Measurements from ENCODE around the gene CKAP5.

- TF ChIP-seq REST (IDR thresholded peaks at IDR 0.05; ENCODE audit: low read depth, low read length) (no peak), EZH2phosphoT487 (IDR thresholded peaks at IDR 0.05; ENCODE audit: borderline replicate concordance, low read depth) (no peak), POLR2AphosphoS5 (IDR thresholded peaks at IDR 0.05; ENCODE audit: low read depth, low read length) (no peak), ELF1 (IDR thresholded peaks at IDR 0.05) (no peak), RAD21 (IDR thresholded peaks at IDR 0.05; ENCODE audit: low read length) (no peak)
- TF ChIP-seq, protein P1, sequence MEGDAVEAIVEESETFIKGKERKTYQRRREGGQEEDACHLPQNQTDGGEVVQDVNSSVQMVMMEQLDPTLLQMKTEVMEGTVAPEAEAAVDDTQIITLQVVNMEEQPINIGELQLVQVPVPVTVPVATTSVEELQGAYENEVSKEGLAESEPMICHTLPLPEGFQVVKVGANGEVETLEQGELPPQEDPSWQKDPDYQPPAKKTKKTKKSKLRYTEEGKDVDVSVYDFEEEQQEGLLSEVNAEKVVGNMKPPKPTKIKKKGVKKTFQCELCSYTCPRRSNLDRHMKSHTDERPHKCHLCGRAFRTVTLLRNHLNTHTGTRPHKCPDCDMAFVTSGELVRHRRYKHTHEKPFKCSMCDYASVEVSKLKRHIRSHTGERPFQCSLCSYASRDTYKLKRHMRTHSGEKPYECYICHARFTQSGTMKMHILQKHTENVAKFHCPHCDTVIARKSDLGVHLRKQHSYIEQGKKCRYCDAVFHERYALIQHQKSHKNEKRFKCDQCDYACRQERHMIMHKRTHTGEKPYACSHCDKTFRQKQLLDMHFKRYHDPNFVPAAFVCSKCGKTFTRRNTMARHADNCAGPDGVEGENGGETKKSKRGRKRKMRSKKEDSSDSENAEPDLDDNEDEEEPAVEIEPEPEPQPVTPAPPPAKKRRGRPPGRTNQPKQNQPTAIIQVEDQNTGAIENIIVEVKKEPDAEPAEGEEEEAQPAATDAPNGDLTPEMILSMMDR (IDR thresholded peaks at IDR 0.05), result no peak
- TF ChIP-seq, protein P2, sequence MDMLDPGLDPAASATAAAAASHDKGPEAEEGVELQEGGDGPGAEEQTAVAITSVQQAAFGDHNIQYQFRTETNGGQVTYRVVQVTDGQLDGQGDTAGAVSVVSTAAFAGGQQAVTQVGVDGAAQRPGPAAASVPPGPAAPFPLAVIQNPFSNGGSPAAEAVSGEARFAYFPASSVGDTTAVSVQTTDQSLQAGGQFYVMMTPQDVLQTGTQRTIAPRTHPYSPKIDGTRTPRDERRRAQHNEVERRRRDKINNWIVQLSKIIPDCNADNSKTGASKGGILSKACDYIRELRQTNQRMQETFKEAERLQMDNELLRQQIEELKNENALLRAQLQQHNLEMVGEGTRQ (IDR thresholded peaks at IDR 0.05; ENCODE audit: borderline replicate concordance, low read depth, low read length), result no peak
Observed at GRCh38 chr11:46855167-46855566, 9.1 kb upstream of the CKAP5 start.

Data from SK-N-SH (cell line).